GM12872 (cell line): ENCODE measurements around the gene C19orf44.

Source experiments
- CTCF ChIP-seq: IDR thresholded peaks from 3 replicates; pipeline ENCODE4 v1.5.1; 2011; ENCODE audit warnings: low read depth, mild to moderate bottlenecking, low read length, moderate library complexity; ENCODE audit not compliant: insufficient read depth

The C19orf44 gene

DNA sequence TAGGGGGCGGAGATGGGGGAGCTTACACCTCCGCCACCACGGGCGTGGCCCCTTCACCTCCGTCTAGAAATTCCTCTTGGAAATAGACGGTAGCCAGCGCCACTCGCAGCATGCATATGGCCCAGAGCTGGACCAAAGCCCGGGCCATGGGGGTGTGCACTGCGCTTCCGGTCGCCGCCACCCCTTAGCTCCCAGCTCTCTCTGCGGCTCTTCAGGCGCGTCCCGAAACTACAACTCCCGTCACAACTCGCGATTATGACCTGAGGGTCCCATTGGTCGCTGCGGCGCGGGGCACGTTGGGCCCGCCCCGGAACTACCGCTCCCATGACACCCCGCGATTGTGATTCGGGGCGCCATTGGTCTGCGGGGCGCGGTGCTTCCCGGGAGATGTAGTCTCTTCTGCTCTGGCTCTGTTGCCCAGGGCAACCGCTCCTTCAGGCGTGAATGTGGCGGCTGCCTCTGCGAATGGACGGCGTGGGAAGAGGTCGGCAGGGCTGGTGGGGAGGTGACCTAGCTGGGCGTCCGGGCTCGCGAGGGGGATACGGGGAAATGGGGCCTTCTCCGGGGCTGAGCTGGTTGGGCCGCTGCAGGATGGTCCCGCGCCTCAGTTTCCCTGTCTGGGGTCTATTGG is at the start of gene C19orf44, which contains the start of gene CALR3:
Gene C19orf44, plus strand, starts transcription at position 413 of the 631 bp plus-strand sequence. CDS start 4,399 bp downstream, outside the sequence.
Gene CALR3, minus strand, starts transcription at position 186 of the 631 bp plus-strand sequence. Its CDS starts 38 bp downstream, at position 148.
- TF ChIP-seq CTCF = no peak

GRCh38 chr19:16446724-16447368 is 49.3 kb upstream of the C19orf44 start:
- no peak for TF ChIP-seq CTCF

DNA sequence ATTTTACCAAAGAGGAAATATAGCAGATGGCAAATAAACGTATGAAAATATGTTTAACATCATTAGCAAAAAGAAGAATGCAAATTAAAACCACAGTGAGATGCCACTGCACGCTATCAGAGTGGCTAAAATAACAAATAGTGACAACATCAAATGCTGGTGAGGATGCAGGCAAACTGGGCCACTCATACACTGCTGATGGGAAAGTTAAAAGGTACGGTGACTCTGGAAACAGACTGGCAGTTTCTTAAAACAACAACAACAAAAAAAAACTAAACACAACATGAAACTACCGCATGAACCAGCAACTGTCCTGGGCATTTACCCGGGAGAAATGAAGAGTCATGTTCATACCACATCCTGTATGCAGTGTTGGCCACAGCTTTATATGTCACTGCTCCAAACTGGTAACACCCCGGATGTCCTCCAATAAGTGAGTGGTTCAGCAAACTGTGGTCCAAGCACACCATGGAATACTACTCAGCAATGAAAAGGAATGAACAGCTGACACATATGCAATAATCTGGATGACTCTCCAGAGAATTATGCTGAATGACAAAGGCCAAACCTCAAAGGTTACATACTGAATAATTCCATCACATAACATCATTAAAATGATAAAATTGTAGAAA is 46.7 kb upstream of the C19orf44 start:
- TF ChIP-seq CTCF = no peak

DNA sequence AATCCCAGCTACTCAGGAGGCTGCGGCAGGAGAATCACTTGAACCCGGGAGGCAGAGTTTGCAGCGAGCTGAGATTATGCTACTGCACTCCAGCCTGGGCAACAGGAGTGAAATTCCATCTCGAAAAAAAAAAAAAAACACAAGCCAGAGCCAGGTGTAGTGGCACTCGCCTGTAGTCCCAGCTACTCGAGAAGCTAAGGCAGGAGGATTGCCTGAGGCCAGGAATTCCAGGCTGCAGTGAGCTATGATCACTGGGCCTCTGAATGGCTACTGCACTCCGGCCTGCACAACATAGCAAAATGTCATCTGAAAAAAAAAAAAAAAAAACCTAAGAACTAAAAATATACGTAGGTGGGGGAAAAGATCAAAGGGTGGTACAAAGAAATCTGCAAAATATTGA is 43.9 kb upstream of the C19orf44 start:
- TF ChIP-seq CTCF = no peak

DNA sequence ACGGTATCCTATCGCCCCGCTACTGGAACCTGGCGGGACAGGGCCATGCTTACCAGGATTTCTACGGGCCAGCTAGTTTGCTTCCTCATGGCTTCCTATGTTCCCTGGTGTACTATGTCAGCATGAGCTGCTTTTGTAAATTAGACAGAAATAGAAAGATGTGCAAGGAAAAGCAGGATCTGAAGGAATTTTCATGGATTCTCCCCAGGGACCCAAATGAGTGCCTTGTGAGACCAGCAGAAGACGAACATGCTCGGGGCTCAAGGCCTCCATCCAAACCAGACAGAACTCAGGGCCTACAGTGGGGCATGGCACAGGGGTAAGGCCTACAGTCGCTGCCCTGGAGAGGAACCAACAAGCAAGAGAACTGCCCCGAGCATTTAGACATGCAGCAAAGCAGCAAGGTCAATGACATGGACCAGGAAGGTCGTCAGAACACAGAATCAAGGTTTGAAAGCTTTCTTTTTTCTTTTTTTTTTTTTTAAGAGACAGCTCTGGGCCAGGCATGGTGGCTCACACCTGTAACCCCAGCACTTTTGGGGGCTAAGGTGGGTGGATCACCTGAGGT is 41.8 kb upstream of the C19orf44 start:
- no peak for TF ChIP-seq CTCF

DNA sequence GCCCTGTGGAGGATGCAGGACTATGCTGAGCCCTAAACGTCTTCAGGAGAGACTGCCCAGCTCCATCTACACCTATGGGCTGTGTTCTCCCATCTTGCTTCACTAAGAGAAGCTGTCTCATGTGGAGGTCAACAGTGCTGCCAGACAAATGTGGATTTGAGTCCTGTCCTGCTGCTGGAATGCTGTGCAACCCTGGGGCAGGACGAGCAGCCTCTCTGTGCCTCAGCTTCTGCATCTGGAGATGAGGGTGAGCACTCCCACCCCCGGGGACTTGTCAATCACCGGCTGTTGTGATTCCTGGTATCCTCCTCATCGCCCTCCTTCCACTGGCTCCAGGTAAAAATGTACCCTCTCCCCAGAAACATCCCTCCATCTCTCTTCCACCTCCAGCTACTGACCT is 40.7 kb upstream of the C19orf44 start:
- TF ChIP-seq CTCF = no peak

DNA sequence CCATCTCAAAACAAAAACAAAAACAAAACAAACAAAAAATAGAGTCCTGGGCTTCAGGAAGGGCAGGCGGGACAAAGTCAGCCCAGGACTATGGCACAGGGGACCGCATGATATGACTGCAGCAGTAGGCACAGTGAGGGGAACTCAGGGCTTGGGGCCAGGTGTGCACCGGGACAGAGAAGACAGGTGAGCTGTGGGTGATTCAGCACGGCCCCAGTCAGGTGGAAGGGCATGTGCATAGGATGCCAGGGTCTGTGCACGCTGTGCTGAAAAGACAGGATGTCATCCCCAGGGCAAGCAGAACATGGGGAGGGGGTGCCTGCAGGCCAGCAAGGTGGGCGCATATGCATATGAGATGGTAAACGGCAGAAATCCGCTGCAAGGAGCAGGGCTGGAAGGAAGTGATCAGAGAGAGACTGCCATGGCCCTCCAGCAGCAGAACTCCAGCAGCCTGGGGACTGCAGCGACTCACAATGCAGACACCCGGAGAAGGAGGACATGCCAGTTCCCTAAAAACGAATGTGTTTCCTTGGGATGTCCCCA is 39.5 kb upstream of the C19orf44 start:
- no peak for TF ChIP-seq CTCF
